Type B pancreatic cell (in vitro differentiated cells): ENCODE data around the gene FAM13B. TPM values are rescaled to one million over a fixed set of nuclear protein-coding genes. Genes with fewer than 3 reads are reported as not detected.
"Not testable (repeated sequence)": the region's sequence is repeated elsewhere in the genome, so short reads cannot be mapped to it uniquely, and the experiment has no call there.

Experiments used
- DNase-seq: peaks from one replicate; pipeline ENCODE4 v3.0.0; 2021; ENCODE audit warnings: mixed read lengths; ENCODE audit not compliant: unreplicated experiment; ENCODE audit errors: extremely low spot score
- H3K27ac Mint-ChIP-seq: 2 replicates; pipeline ENCODE4 v1.8.0; 2021; ENCODE audit warnings: mild to moderate bottlenecking, mixed read lengths
- H3K27me3 Mint-ChIP-seq: 2 replicates; pipeline ENCODE4 v1.8.0; 2021; ENCODE audit warnings: mixed read lengths
- H3K36me3 Mint-ChIP-seq: 2 replicates; pipeline ENCODE4 v1.8.0; 2021; ENCODE audit warnings: mixed read lengths
- H3K4me1 Mint-ChIP-seq: one replicate; pipeline ENCODE4 v1.8.0; 2021; ENCODE audit warnings: mixed read lengths; ENCODE audit not compliant: unreplicated experiment
- H3K4me3 Mint-ChIP-seq: 2 replicates; pipeline ENCODE4 v1.8.0; 2021; ENCODE audit warnings: mild to moderate bottlenecking, mixed read lengths
- H3K9me3 Mint-ChIP-seq: 2 replicates; pipeline ENCODE4 v1.8.0; 2021; ENCODE audit warnings: mixed read lengths
- CTCF ChIP-seq: fragments of 200-600 bp; sonication (generic); conservative IDR thresholded peaks from 2 replicates; pipeline ENCODE4 v1.5.0; 2021; ENCODE audit warnings: antibody characterized with exemption, mild to moderate bottlenecking
- total RNA-seq: library from RNA; stranded (reverse); gene quantifications from 2 replicates; pipeline ENCODE4 v1.2.1, GENCODE V29; 2021; ENCODE audit warnings: low replicate concordance

The FAM13B gene
- total RNA-seq, 1 donor from 2014 or later = 39.6 TPM

GRCh38 chr5:137959488-137959887 lies 73.4 kb downstream of the FAM13B start:
- Mint-ChIP-seq H3K27me3 (no peaks in the 10 kb centered on the region), H3K27ac (no peak overlapping the region), H3K9me3 (no peaks in the 10 kb centered on the region), H3K4me3 (no peak overlapping the region), H3K4me1 (no peaks in the 10 kb centered on the region), H3K36me3 (peaks cover 28% of the 10 kb centered on the region)
- TF ChIP-seq CTCF = no peak
- no peak for DNase-seq

- H3K4me3 Mint-ChIP-seq = no peak overlapping the region
- no peak for TF ChIP-seq CTCF
- no peak overlapping the region for H3K27ac Mint-ChIP-seq
- DNase-seq = no peak
- no peaks in the 10 kb centered on the region for H3K9me3 Mint-ChIP-seq
- H3K4me1 Mint-ChIP-seq = no peaks in the 10 kb centered on the region
- H3K36me3 Mint-ChIP-seq = peaks cover 31% of the 10 kb centered on the region
- no peaks in the 10 kb centered on the region for H3K27me3 Mint-ChIP-seq
Observed at GRCh38 chr5:137957948-137958347, 74.9 kb downstream of the FAM13B start.

GRCh38 chr5:137954131-137954879 lies 78.6 kb downstream of the FAM13B start:
- TF ChIP-seq CTCF = no peak
- H3K27ac Mint-ChIP-seq = no peak overlapping the region
- H3K9me3 Mint-ChIP-seq = no peaks in the 10 kb centered on the region
- no peaks in the 10 kb centered on the region for H3K27me3 Mint-ChIP-seq
- peaks cover 32% of the 10 kb centered on the region for H3K36me3 Mint-ChIP-seq
- no peaks in the 10 kb centered on the region for H3K4me1 Mint-ChIP-seq
- no peak overlapping the region for H3K4me3 Mint-ChIP-seq
- no peak for DNase-seq

- Mint-ChIP-seq H3K4me3 (no peak overlapping the region), H3K27me3 (no peaks in the 10 kb centered on the region), H3K9me3 (no peaks in the 10 kb centered on the region), H3K4me1 (no peaks in the 10 kb centered on the region), H3K36me3 (peaks cover 40% of the 10 kb centered on the region), H3K27ac (no peak overlapping the region)
- TF ChIP-seq CTCF = no peak
- no peak for DNase-seq
Observed at GRCh38 chr5:137945825-137946224, 87.1 kb downstream of the FAM13B start.

GRCh38 chr5:137944280-137944679 lies 88.6 kb downstream of the FAM13B start:
- not testable (repeated sequence) for H3K27me3 Mint-ChIP-seq, H3K4me3 Mint-ChIP-seq, DNase-seq, H3K9me3 Mint-ChIP-seq, H3K4me1 Mint-ChIP-seq, H3K27ac Mint-ChIP-seq
- peaks cover 39% of the 10 kb centered on the region for H3K36me3 Mint-ChIP-seq

GRCh38 chr5:137939331-137939730 lies 93.5 kb downstream of the FAM13B start:
- no peak overlapping the region for H3K27ac Mint-ChIP-seq
- H3K27me3 Mint-ChIP-seq = no peaks in the 10 kb centered on the region
- no peak overlapping the region for H3K4me3 Mint-ChIP-seq
- peaks cover 41% of the 10 kb centered on the region for H3K36me3 Mint-ChIP-seq
- no peak for TF ChIP-seq CTCF
- no peaks in the 10 kb centered on the region for H3K4me1 Mint-ChIP-seq
- no peak for DNase-seq
- H3K9me3 Mint-ChIP-seq = no peaks in the 10 kb centered on the region
